IMR-90 (cell line): ENCODE measurements around the gene STK31. TPM values are rescaled to one million over a fixed set of nuclear protein-coding genes. Genes with fewer than 3 reads are reported as not detected.

Source experiments
- ATAC-seq: fragments of 200-7000 bp; cut with Tn5 transposase; 2 replicates; pipeline ENCODE4 v1.9.1; 2020; ENCODE audit warnings: low read depth, mild to moderate bottlenecking, moderate library complexity
- BruUV-seq: library from RNA; stranded (reverse); fragments of 400-500 nt; replicated peaks from 2 replicates; lab custom pipeline; 2021; lab: Mats Ljungman, UMichigan
- CTCF ChIA-PET: fragments of 300-600 bp; formaldehyde crosslinking; extraction: SDS; loops from one replicate; lab custom pipeline; 2021; ENCODE audit warnings: antibody characterized with exemption; lab: Yijun Ruan, JAX
- POLR2A ChIA-PET: fragments of 300-600 bp; sonication (Branson Sonifier 250); formaldehyde crosslinking; loops from one replicate; lab custom pipeline; 2022; ENCODE audit warnings: antibody characterized with exemption; ENCODE audit not compliant: unreplicated experiment; lab: Charles Lee
- DNase-seq: peaks from one replicate; pipeline ENCODE4 v3.0.0; 2013
- H2AFZ ChIP-seq: replicated peaks from 2 replicates; pipeline ENCODE3; 2013; ENCODE audit warnings: low read length, mild to moderate bottlenecking; ENCODE audit not compliant: poor library complexity
- H2AK5ac ChIP-seq: 2 replicates; pipeline ENCODE4 v1.6.1; 2013; ENCODE audit warnings: low read depth, low read length, inconsistent platforms
- H2AK9ac ChIP-seq: replicated peaks from 2 replicates; pipeline ENCODE3; 2013; ENCODE audit warnings: mild to moderate bottlenecking, low read depth, low read length, moderate library complexity; ENCODE audit not compliant: poor library complexity
- H2BK120ac ChIP-seq: 2 replicates; pipeline ENCODE4 v1.6.1; 2013; ENCODE audit warnings: low read depth, low read length, inconsistent platforms
- H2BK15ac ChIP-seq: 3 replicates; pipeline ENCODE4 v1.6.1; 2013; ENCODE audit warnings: low read depth, low read length, inconsistent platforms
- H2BK20ac ChIP-seq: 2 replicates; pipeline ENCODE4 v1.6.1; 2013; ENCODE audit warnings: low read depth, mild to moderate bottlenecking, inconsistent platforms, low read length, moderate library complexity
- H2BK5ac ChIP-seq: 2 replicates; pipeline ENCODE4 v1.6.1; 2013; ENCODE audit warnings: mild to moderate bottlenecking, low read depth, low read length, inconsistent platforms; ENCODE audit not compliant: poor library complexity, severe bottlenecking
- H3K14ac ChIP-seq: replicated peaks from 2 replicates; pipeline ENCODE4 v1.6.1; 2013; ENCODE audit warnings: low read depth, low read length, inconsistent platforms
- H3K18ac ChIP-seq: 2 replicates; pipeline ENCODE4 v1.6.1; 2013; ENCODE audit warnings: low read depth, low read length, control low read depth
- H3K23ac ChIP-seq: 2 replicates; pipeline ENCODE4 v1.6.1; 2013; ENCODE audit warnings: low read depth, low read length, inconsistent platforms
- H3K27ac ChIP-seq: 2 replicates; pipeline ENCODE4 v1.5.1; 2013; ENCODE audit warnings: mild to moderate bottlenecking, control low read depth, low read length; ENCODE audit not compliant: insufficient read depth
- H3K27me3 ChIP-seq: 2 replicates; pipeline ENCODE4 v1.6.1; 2013; ENCODE audit warnings: low read length; ENCODE audit not compliant: control insufficient read depth, insufficient read depth
- H3K36me3 ChIP-seq: 2 replicates; pipeline ENCODE4 v1.6.1; 2013; ENCODE audit warnings: low read length, mixed read lengths; ENCODE audit not compliant: control insufficient read depth, insufficient read depth
- H3K4ac ChIP-seq: 2 replicates; pipeline ENCODE4 v1.6.1; 2013; ENCODE audit warnings: low read depth, low read length, inconsistent platforms
- H3K4me1 ChIP-seq: 2 replicates; pipeline ENCODE4 v1.6.1; 2013; ENCODE audit warnings: low read length, mixed read lengths; ENCODE audit not compliant: control insufficient read depth, insufficient read depth
- H3K4me2 ChIP-seq: 2 replicates; pipeline ENCODE4 v1.6.1; 2013; ENCODE audit warnings: low read depth, mild to moderate bottlenecking, control low read depth, low read length, moderate library complexity
- H3K4me3 ChIP-seq: 2 replicates; pipeline ENCODE4 v1.5.1; 2013; ENCODE audit warnings: low read depth, mild to moderate bottlenecking, control low read depth, low read length, moderate library complexity; ENCODE audit not compliant: insufficient read depth
- H3K56ac ChIP-seq: 2 replicates; pipeline ENCODE4 v1.6.1; 2013; ENCODE audit warnings: low read length, inconsistent platforms; ENCODE audit not compliant: insufficient read depth; ENCODE audit errors: extremely low read depth
- H3K79me1 ChIP-seq, 2 experiments: 2 replicates each; pipeline ENCODE4 v1.6.1; 2013; ENCODE audit warnings: low read length in 2 of 2, inconsistent platforms in 1 of 2, low read depth in 1 of 2
- H3K9ac ChIP-seq: 2 replicates; pipeline ENCODE4 v1.6.1; 2013; ENCODE audit warnings: low read depth, low read length, control low read depth
- H3K9me1 ChIP-seq: 2 replicates; pipeline ENCODE4 v1.6.1; 2013; ENCODE audit warnings: low read length, inconsistent platforms; ENCODE audit not compliant: insufficient read depth
- H3K9me3 ChIP-seq: 2 replicates; pipeline ENCODE4 v1.6.1; 2013; ENCODE audit warnings: low read length; ENCODE audit not compliant: control insufficient read depth, insufficient read depth
- H4K20me1 ChIP-seq: 2 replicates; pipeline ENCODE4 v1.6.1; 2013; ENCODE audit warnings: low read length, inconsistent platforms; ENCODE audit not compliant: insufficient read depth
- H4K5ac ChIP-seq: 2 replicates; pipeline ENCODE4 v1.6.1; 2013; ENCODE audit warnings: mild to moderate bottlenecking, low read depth, low read length, control low read depth
- H4K8ac ChIP-seq, 2 experiments: 2 replicates each; pipeline ENCODE4 v1.6.1; 2013; ENCODE audit warnings: low read depth in 2 of 2, low read length in 2 of 2, control low read depth in 1 of 2, inconsistent platforms in 1 of 2
- H4K91ac ChIP-seq: 2 replicates; pipeline ENCODE4 v1.6.1; 2013; ENCODE audit warnings: low read depth, low read length, inconsistent platforms; ENCODE audit not compliant: insufficient read depth
- POLR2A ChIP-seq: IDR thresholded peaks from 2 replicates; pipeline ENCODE4 v1.6.1; 2012; ENCODE audit warnings: mild to moderate bottlenecking, low read depth, low read length
- WGBS, 2 experiments: methylation state at CpG; one replicate each; pipeline versions ENCODE4 v1.1.5 to v1.1.7; 2013; ENCODE audit warnings: missing lambda C conversion rate in 2 of 2; ENCODE audit not compliant: insufficient read length in 1 of 2; ENCODE audit errors: extremely low coverage in 2 of 2; 5-methylcytosine and 5-hydroxymethylcytosine counted together
- dilution Hi-C: fragments of 300-500 bp; cut with HindIII; formaldehyde crosslinking; loops from one replicate; pipeline ENCODE4 v1.14.3; 2018; ENCODE audit warnings: low sequenced_read_pairs; ENCODE audit not compliant: unreplicated experiment
- in situ Hi-C: fragments of 300-500 bp; cut with MboI; formaldehyde crosslinking; loops from 3 replicates; pipeline ENCODE4 v1.14.3; 2019; ENCODE audit warnings: low sequenced_read_pairs, inconsistent platforms, mixed read lengths
- intact Hi-C: fragments of 100-400 bp; cut with micrococcal nuclease; formaldehyde crosslinking; loops from 2 replicates; pipeline ENCODE4 v1.10.0; 2022
- polyA plus RNA-seq, 3 experiments: library from polyadenylated mRNA; depleted of rRNA; stranded (reverse); fragments of >200 nt; gene quantifications; 2 replicates each; pipeline ENCODE4 v1.2.3, GENCODE V29; 2012; ENCODE audit warnings: low replicate concordance in 1 of 3
- total RNA-seq: library from RNA; depleted of rRNA; stranded (reverse); fragments of >200 nt; gene quantifications from 2 replicates; pipeline ENCODE4 v1.2.3, GENCODE V29; 2012
- TF ChIP-seq, protein P1 (sequence below): fragments of 150-350 bp; IDR thresholded peaks from 2 replicates; pipeline ENCODE4 v1.6.1; 2016; ENCODE audit warnings: low read depth, mild to moderate bottlenecking, low read length, moderate library complexity, borderline replicate concordance

Gene STK31
- total and polyA plus RNA-seq, 2 of the 4 experiments (the other 2 are of a cell fraction), result not detected

DNA sequence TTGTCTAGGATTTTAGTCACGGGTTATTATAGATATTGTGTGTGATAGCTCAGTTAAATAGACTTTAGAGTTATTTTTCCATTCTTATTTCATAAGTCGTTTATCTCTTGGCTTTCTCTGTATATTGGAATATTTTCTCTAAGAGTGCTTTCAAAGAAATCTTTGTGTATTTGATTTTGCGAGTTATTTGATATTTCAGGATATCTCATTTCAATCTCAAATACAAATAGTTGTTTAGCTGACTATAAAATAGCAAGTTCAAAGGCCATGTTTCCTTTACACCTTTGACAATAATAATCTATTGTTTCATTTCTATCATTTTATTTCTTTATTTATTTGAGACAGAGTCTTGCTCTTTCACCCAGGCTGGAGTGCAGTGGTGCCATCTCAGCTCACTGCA lies 55.9 kb downstream of the STK31 start:
- H3K23ac ChIP-seq, result no peak overlapping the region
- intact Hi-C loops (no loop called here), in situ Hi-C loops (no loop called here), dilution Hi-C loops (no loop called here)
- ChIA-PET POLR2A (no interaction called here), CTCF (no interaction called here)
- H3K4ac ChIP-seq, result no peak overlapping the region
- H3K14ac ChIP-seq, result no peak overlapping the region
- BruUV-seq, result no TSS peak
- no peak overlapping the region for H3K4me3 ChIP-seq
- H3K18ac ChIP-seq, result no peak overlapping the region
- no peaks in the 10 kb centered on the region for H4K20me1 ChIP-seq
- H4K91ac ChIP-seq, result no peak overlapping the region
- H3K9me3 ChIP-seq, result no peaks in the 10 kb centered on the region
- WGBS, 2 experiments, result no CpG with 5 or more reads among the region's 3 CpGs
- H3K79me1 ChIP-seq, result no peaks in the 10 kb centered on the region
- H3K27me3 ChIP-seq, result peaks cover 2% of the 10 kb centered on the region; the same call in 1 of the 2 replicates
- no peak overlapping the region for H2BK120ac ChIP-seq
- no peaks in the 10 kb centered on the region for H3K36me3 ChIP-seq
- no peak overlapping the region for H2AFZ ChIP-seq
- H2AK9ac ChIP-seq, result no peak overlapping the region
- no peak overlapping the region for H2BK20ac ChIP-seq
- H3K56ac ChIP-seq, result no peak overlapping the region
- no peak overlapping the region for H2BK5ac ChIP-seq
- H3K27ac ChIP-seq, result no peak overlapping the region
- DNase-seq, result no peak
- TF ChIP-seq, protein P1, sequence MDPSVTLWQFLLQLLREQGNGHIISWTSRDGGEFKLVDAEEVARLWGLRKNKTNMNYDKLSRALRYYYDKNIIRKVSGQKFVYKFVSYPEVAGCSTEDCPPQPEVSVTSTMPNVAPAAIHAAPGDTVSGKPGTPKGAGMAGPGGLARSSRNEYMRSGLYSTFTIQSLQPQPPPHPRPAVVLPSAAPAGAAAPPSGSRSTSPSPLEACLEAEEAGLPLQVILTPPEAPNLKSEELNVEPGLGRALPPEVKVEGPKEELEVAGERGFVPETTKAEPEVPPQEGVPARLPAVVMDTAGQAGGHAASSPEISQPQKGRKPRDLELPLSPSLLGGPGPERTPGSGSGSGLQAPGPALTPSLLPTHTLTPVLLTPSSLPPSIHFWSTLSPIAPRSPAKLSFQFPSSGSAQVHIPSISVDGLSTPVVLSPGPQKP, result no peak
- no peak for TF ChIP-seq POLR2A
- H3K9ac ChIP-seq, result no peak overlapping the region
- H3K4me1 ChIP-seq, result no peaks in the 10 kb centered on the region
- H3K9me1 ChIP-seq, result no peaks in the 10 kb centered on the region
- H3K4me2 ChIP-seq, result no peak overlapping the region
- no peak overlapping the region for H4K8ac ChIP-seq
- no peak overlapping the region for H2AK5ac ChIP-seq
- no peak for ATAC-seq
- no peak overlapping the region for H4K5ac ChIP-seq
- H2BK15ac ChIP-seq, result no peak overlapping the region
